OCI-LY1 (cell line): ENCODE data around the gene EMX1.

Source experiments
- H2AFZ ChIP-seq: fragments of 200-600 bp; sonication (generic), shearing (Covaris generic); 2 replicates; pipeline ENCODE4 v1.6.0; 2014; ENCODE audit warnings: antibody characterized with exemption, mild to moderate bottlenecking, low read length
- H3F3A ChIP-seq: fragments of 200-600 bp; sonication (generic), shearing (Covaris generic); 2 replicates; pipeline ENCODE4 v1.6.0; 2014; ENCODE audit warnings: mild to moderate bottlenecking, antibody characterized with exemption, low read length, moderate library complexity; ENCODE audit not compliant: insufficient read depth
- H3K27ac ChIP-seq: fragments of 200-600 bp; sonication (generic); 2 replicates; pipeline ENCODE4 v1.5.1; 2014; ENCODE audit warnings: low read length, mixed run types, mild to moderate bottlenecking, low read depth; ENCODE audit not compliant: poor library complexity, severe bottlenecking
- H3K27me3 ChIP-seq: fragments of 200-600 bp; sonication (generic); 2 replicates; pipeline ENCODE4 v1.6.0; 2014; ENCODE audit warnings: antibody characterized with exemption, mild to moderate bottlenecking, low read length, moderate library complexity; ENCODE audit not compliant: insufficient read depth
- H3K36me3 ChIP-seq: fragments of 200-600 bp; sonication (generic); 2 replicates; pipeline ENCODE4 v1.6.1; 2014; ENCODE audit warnings: mild to moderate bottlenecking, antibody characterized with exemption, low read length, moderate library complexity, mixed read lengths; ENCODE audit not compliant: insufficient read depth
- H3K4me1 ChIP-seq: fragments of 200-600 bp; sonication (generic); 2 replicates; pipeline ENCODE4 v1.5.1; 2014; ENCODE audit warnings: mild to moderate bottlenecking, low read length, moderate library complexity; ENCODE audit not compliant: insufficient read depth, severe bottlenecking
- H3K4me2 ChIP-seq: fragments of 200-600 bp; sonication (generic), shearing (Covaris generic); 2 replicates; pipeline ENCODE4 v1.6.1; 2014; ENCODE audit warnings: low read length
- H3K4me3 ChIP-seq: fragments of 200-600 bp; sonication (generic); 2 replicates; pipeline ENCODE4 v1.5.1; 2014; ENCODE audit warnings: low read length, low read depth, mild to moderate bottlenecking, mixed read lengths; ENCODE audit not compliant: poor library complexity, severe bottlenecking
- H3K79me2 ChIP-seq: fragments of 200-600 bp; shearing (Covaris generic); 2 replicates; pipeline ENCODE4 v1.6.1; 2016; ENCODE audit warnings: mixed run types, low read length, mixed read lengths; ENCODE audit not compliant: insufficient read depth
- H3K9ac ChIP-seq: fragments of 200-600 bp; sonication (generic), shearing (Covaris generic); 2 replicates; pipeline ENCODE4 v1.6.1; 2014; ENCODE audit warnings: mild to moderate bottlenecking, low read length, mixed read lengths
- H3K9me2 ChIP-seq: fragments of 200-600 bp; sonication (generic), shearing (Covaris generic); 2 replicates; pipeline ENCODE4 v1.6.1; 2014; ENCODE audit warnings: low read depth, mild to moderate bottlenecking, low read length, mixed read lengths
- H3K9me3 ChIP-seq: fragments of 200-600 bp; shearing (Covaris generic); 2 replicates; pipeline ENCODE4 v1.6.1; 2014; ENCODE audit warnings: low read length, mixed read lengths
- H4K20me1 ChIP-seq: fragments of 200-600 bp; sonication (generic), shearing (Covaris generic); 2 replicates; pipeline ENCODE4 v1.6.0; 2016; ENCODE audit warnings: mild to moderate bottlenecking, low read length; ENCODE audit not compliant: insufficient read depth
- CTCF ChIP-seq: fragments of 200-600 bp; sonication (generic), shearing (Covaris generic); IDR thresholded peaks from 2 replicates; pipeline ENCODE4 v1.5.1; 2017; ENCODE audit warnings: mild to moderate bottlenecking, antibody characterized with exemption, low read length, moderate library complexity, mixed read lengths
- EZH2 ChIP-seq: fragments of 200-600 bp; sonication (generic), shearing (Covaris generic); IDR thresholded peaks from 2 replicates; pipeline ENCODE4 v1.8.0; 2017; ENCODE audit warnings: borderline replicate concordance, mixed run types, mild to moderate bottlenecking, antibody characterized with exemption, low read length, moderate library complexity, mixed read lengths

The EMX1 gene

GRCh38 chr2:72946466-72946865, 29.1 kb downstream of the EMX1 start:
- H3K4me2 ChIP-seq, result no peak overlapping the region
- H3K4me1 ChIP-seq, result peaks cover 5% of the 10 kb centered on the region
- H3K9ac ChIP-seq, result no peak overlapping the region
- no peaks in the 10 kb centered on the region for H3K79me2 ChIP-seq
- H3K9me3 ChIP-seq, result no peaks in the 10 kb centered on the region
- no peak overlapping the region for H2AFZ ChIP-seq
- no peaks in the 10 kb centered on the region for H4K20me1 ChIP-seq
- no peaks in the 10 kb centered on the region for H3F3A ChIP-seq
- no peaks in the 10 kb centered on the region for H3K9me2 ChIP-seq
- H3K4me3 ChIP-seq, result no peak overlapping the region
- no peak for TF ChIP-seq EZH2
- TF ChIP-seq CTCF, result no peak
- H3K27me3 ChIP-seq, result no peaks in the 10 kb centered on the region
- no peak overlapping the region for H3K27ac ChIP-seq
- H3K36me3 ChIP-seq, result no peaks in the 10 kb centered on the region

GRCh38 chr2:72947952-72948830, 30.9 kb downstream of the EMX1 start:
- no peak overlapping the region for H3K9ac ChIP-seq
- no peak overlapping the region for H2AFZ ChIP-seq

GRCh38 chr2:72949045-72949444, 31.7 kb downstream of the EMX1 start:
- TF ChIP-seq EZH2, result no peak
- TF ChIP-seq CTCF, result no peak
- no peak overlapping the region for H3K27ac ChIP-seq
- H2AFZ ChIP-seq, result no peak overlapping the region
- H3K4me2 ChIP-seq, result no peak overlapping the region
- H3K36me3 ChIP-seq, result no peaks in the 10 kb centered on the region
- no peaks in the 10 kb centered on the region for H3F3A ChIP-seq
- no peaks in the 10 kb centered on the region for H4K20me1 ChIP-seq
- no peaks in the 10 kb centered on the region for H3K79me2 ChIP-seq
- no peaks in the 10 kb centered on the region for H3K9me3 ChIP-seq
- no peaks in the 10 kb centered on the region for H3K9me2 ChIP-seq
- H3K27me3 ChIP-seq, result no peaks in the 10 kb centered on the region
- no peak overlapping the region for H3K4me3 ChIP-seq
- peaks cover 12% of the 10 kb centered on the region for H3K4me1 ChIP-seq
- H3K9ac ChIP-seq, result no peak overlapping the region

More at GRCh38 chr2:72947952-72948830, 30.9 kb downstream of the EMX1 start:
- no peaks in the 10 kb centered on the region for H3K27me3 ChIP-seq
- H3K9me3 ChIP-seq, result no peaks in the 10 kb centered on the region
- H3K79me2 ChIP-seq, result no peaks in the 10 kb centered on the region
- no peak overlapping the region for H3K4me3 ChIP-seq
- peaks cover 12% of the 10 kb centered on the region for H3K4me1 ChIP-seq
- no peaks in the 10 kb centered on the region for H4K20me1 ChIP-seq
- no peaks in the 10 kb centered on the region for H3F3A ChIP-seq
- H3K9me2 ChIP-seq, result no peaks in the 10 kb centered on the region
- H3K4me2 ChIP-seq, result no peak overlapping the region
- no peak overlapping the region for H3K27ac ChIP-seq
- H3K36me3 ChIP-seq, result no peaks in the 10 kb centered on the region
- no peak for TF ChIP-seq EZH2
- TF ChIP-seq CTCF, result no peak
